Fibroblast of peridontal ligament (primary cell): ENCODE measurements around the gene PHC2.

Experiments used
- DNase-seq: peaks from one replicate; pipeline ENCODE4 v3.0.0-alpha.2; 2010; ENCODE audit errors: extremely low read depth

The PHC2 gene

GRCh38 chr1:33388805-33389771, 41.8 kb downstream of the PHC2 start:
- peak; percentile 96 for DNase-seq

GRCh38 chr1:33387625-33388024, 43.3 kb downstream of the PHC2 start:
- DNase-seq, result no peak

GRCh38 chr1:33385251-33385650, 45.6 kb downstream of the PHC2 start:
- no peak for DNase-seq

GRCh38 chr1:33384040-33384812, 46.7 kb downstream of the PHC2 start:
- peak; percentile 62 for DNase-seq

DNA sequence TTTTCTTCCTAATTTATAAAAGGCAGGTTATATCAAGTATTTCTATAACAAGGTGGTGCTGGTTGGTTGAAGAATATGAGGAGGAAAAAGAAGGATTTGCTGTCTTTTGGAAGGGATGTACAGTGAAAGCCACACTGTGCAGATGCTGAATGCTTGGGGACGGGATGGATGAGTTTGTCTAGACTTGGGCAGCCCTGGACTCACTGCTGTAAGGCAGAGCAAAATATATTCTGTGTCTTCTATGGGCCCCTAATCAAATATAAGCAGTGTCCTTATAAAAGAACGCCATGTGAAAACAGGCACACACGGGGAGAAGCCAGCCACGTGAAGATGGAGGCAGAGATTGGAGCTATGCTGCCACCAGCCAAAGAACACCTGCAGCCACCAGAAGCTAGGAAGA, 47.4 kb downstream of the PHC2 start:
- DNase-seq, result no peak

DNA sequence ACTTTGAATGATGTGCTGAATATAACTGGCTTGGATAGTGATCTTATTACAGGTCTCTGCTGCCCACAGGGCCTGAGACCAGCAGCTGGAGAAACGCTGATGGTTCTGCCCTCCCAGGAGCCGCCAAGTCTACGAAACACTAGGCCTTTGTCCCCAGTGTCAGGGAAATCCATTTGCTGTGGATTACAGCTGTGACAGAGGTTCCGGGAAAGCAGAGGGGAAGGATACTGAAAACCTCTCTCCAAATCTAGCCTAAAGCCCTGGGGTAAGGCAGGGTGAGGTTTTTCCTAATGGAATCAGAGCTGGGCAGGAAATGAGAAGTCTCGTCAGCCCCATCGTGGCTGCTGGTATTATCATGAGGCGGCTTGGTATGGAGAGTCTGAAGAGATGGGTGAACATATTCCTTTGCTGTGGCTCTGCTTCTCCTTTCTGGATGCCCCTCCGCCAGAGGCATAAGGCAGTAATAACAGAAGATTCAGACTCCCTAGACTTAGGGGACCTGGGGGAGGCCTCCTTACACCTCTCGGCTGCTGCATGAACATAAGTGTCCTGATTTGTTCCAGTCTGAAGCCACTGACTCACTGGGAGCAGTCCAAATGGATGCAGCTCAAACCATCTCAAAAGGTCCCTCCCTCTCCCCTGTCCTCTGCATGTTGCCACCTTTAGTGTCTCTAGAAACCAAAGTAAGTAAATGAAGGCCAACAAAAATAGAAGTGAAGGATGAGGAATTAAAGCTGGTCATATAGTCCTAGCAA, 48.1 kb downstream of the PHC2 start:
- DNase-seq, result no peak

DNA sequence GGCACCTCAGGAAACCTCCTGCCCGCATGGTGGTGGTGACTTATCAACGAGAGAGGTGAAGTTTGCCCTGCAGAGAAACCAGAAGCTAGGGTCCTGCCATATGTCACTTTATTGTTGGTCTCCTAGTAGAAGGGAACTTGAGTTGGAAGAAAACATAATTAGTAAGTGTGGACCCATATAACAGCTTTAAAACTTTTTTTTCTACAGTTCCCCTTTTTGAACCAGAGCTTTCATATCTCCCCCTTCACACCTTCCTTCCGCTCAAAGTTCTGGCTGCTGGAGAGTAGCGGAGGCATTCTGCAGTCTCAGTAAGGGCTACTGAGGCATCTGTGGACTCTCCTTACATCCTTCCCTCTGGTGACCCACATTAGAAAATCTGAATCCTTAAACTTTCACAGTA, 48.9 kb downstream of the PHC2 start:
- no peak for DNase-seq

GRCh38 chr1:33380811-33381210, 50.1 kb downstream of the PHC2 start:
- DNase-seq, result no peak

DNA sequence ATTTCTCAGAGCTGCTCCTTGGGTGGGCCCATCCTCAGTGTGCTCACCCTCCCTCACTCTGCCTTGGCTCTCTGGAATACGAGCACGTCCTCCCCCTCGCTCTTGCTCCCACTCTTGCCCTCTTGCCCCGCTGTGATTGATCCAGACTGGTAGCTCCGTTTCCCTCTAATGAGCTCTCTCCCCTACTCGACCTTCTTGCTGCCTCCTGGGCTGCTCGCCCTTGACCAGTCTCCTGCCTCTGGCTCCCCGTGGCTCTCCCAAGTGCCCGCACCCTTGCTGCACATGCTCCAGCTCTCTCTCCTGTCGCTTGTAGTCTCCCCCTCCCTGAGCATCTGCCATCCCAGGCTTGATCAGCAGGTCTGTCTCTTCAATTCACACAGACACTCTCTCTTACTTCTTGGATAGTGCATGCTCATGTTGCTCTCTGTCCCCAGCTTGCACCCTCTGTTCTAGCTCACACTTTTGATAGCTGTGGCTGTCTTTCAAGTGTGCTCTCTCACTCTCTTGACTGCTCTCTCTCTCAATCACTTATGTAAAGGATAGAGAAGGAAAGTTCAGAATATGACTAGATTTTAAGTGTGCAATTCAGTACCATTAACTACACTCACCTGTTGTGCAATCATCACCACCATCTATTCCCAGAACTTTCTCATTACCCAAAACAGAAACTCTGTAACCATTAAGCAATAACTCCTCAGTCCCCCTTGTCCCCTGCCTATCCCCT, 51.1 kb downstream of the PHC2 start:
- DNase-seq, result no peak

DNA sequence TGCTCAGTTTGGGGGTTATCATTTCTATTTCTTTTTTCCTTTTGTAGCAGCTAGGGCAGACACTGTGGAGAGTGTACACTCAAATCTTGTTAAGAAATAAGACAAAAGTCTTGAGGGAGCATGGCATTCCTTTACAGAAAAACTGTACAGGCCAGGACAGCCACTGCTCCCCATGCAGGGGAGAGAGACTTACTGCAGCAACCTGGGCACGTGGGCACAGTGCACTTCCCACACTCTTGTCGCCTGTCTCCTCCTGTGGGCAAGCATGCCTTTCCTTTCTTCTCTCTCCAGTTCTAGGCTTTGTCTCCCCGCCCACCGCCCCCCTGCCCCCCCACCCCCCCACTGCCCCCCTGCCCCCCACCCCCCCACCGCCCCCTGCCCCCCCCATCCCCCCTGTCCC, 51.9 kb downstream of the PHC2 start:
- DNase-seq, result no peak

GRCh38 chr1:33378524-33378923, 52.4 kb downstream of the PHC2 start:
- DNase-seq, result no peak

- no peak for DNase-seq
These were observed 53.1 kb downstream of the PHC2 start for GRCh38 chr1:33377756-33378155.

DNA sequence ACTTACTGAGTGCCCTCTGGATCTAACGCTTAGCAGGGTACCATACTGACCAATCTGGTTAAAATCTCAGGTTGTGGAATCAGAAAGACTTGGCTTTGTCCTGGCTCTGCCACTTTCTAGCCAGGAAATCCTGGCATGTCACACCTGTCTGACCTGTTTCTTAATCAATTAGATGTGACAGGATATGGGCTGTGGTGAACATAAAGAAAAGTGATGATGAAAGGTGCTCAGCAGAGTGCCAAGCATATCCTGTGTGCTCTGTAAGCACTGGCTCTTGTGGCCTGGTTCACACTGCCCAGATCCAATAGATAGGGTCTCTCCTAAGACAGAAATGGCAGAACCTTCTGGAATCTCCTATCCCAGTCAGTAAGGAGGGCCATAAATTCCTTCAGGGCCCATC, 53.9 kb downstream of the PHC2 start:
- no peak for DNase-seq

- no peak for DNase-seq
These were observed 55.6 kb downstream of the PHC2 start for GRCh38 chr1:33375316-33375715.

DNA sequence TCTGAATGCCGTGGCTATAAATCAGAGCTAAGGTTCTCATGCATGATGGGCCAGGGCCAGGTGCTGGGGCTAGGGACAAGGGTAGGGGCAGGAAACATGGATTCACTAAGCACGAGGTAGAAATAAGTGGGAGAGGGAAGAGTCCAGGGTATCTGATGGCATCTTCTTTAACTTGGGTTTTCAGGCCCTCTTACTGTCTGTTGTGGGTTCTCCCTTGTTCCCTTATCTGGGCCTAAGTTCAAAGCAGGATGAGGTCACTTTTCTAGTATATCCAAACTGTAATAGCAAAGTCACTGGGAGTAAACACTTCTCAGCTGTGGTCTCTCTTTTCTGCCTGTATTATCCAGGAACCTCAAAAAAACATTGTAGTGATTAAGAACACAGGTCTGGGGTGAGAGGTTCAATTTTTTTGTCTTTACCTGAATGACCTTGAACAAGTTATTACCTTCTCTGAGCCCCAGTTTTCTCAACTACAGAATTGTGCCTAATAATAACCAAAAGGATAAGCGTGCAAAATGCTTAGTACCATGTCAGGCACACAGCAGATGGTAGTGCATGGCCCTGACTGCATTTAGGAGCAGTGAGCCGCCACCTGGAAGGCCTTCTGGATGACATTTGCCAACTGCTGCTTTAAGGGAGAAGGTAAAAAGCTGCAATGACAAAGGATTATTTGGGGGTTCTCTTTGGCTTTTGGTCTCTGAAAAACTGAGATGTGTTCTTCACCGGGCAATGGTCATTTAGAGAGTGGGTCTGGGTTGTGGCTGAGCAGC, 56.4 kb downstream of the PHC2 start:
- DNase-seq, result peak; percentile 85

- DNase-seq, result no peak
These were observed 57.3 kb downstream of the PHC2 start for GRCh38 chr1:33373606-33374005.

- DNase-seq, result no peak
These were observed 58.2 kb downstream of the PHC2 start for GRCh38 chr1:33372677-33373076.

GRCh38 chr1:33372162-33372561, 58.7 kb downstream of the PHC2 start:
- no peak for DNase-seq

DNA sequence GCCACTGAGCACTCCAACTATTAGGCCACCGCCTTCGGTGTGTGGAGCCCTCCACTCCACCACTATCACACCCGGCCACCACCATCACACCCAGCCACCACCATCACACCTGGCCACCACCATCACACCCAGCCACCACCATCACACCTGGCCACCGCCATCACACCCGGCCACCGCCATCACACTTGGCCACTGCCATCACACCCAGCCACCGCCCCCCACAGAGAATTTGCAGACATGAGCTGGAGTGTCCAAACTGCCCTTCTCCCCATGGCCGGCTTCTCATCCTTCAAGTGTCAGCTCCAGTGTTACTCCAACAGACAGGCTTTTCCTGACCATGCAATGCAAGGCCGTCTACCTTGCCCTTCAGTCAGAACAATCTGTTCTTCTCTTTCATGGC, 59.6 kb downstream of the PHC2 start:
- DNase-seq, result no peak

DNA sequence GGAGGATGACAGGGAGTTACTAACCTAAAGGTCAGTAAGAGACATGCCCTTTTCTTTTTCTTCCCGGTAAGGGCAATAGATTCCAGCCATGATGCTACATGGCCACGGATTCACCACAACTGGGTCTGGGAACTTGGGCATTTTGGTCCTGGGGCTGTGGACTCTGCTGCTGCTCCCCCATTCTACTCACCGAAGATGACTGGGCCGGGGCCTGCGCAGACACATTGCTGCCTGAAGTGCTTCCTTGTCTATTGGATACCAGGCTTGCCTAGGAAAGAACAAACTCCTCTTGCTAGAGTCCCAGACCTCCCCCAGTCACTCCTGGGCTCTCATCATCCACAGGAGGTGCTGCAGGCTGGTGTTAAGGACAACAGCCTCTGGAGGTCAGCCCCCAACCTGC, 60.1 kb downstream of the PHC2 start:
- DNase-seq, result no peak

- DNase-seq, result peak; percentile 70
These were observed 60.6 kb downstream of the PHC2 start for GRCh38 chr1:33370301-33370700.
